Upper lobe of right lung (tissue), 1 donor: ENCODE results near the gene RPGRIP1L. TPM values are rescaled to one million over a fixed set of nuclear protein-coding genes. Genes with fewer than 3 reads are reported as not detected.
"Not testable (repeated sequence)": the region's sequence is repeated elsewhere in the genome, so short reads cannot be mapped to it uniquely, and the experiment has no call there.

Experiments
- ATAC-seq: fragments of 200-7000 bp; cut with Tn5 transposase; one replicate; pipeline ENCODE4 v1.9.1; 2020; ENCODE audit warnings: mild to moderate bottlenecking, moderate library complexity
- DNase-seq: peaks from one replicate; pipeline ENCODE4 v3.0.0-alpha.2; 2020
- H3K27ac ChIP-seq: fragments of 200-600 bp; one replicate; pipeline ENCODE4 v1.8.0; 2022
- H3K27me3 ChIP-seq: fragments of 200-600 bp; one replicate; pipeline ENCODE4 v1.8.0; 2022; ENCODE audit warnings: mild to moderate bottlenecking
- H3K36me3 ChIP-seq: fragments of 200-600 bp; one replicate; pipeline ENCODE4 v1.8.0; 2022
- H3K4me1 ChIP-seq: fragments of 200-600 bp; one replicate; pipeline ENCODE4 v1.8.0; 2022
- H3K4me3 ChIP-seq: fragments of 200-600 bp; one replicate; pipeline ENCODE4 v1.8.0; 2022; ENCODE audit warnings: mild to moderate bottlenecking
- H3K9me3 ChIP-seq: fragments of 200-600 bp; one replicate; pipeline ENCODE4 v1.8.0; 2022
- intact Hi-C: fragments of 100-400 bp; cut with DNase I; formaldehyde crosslinking; loops from one replicate; pipeline ENCODE4 v1.11.0; 2022
- total RNA-seq: library from RNA; stranded (reverse); fragmentation: NEBNext Ultra II Directional; extraction: Animal tissue kit (Norgen Biotek cat#: 25700); gene quantifications from one replicate; pipeline ENCODE4 v1.2.1, GENCODE V29; 2021
- TF ChIP-seq, protein P1 (sequence below): fragments of 200-600 bp; IDR thresholded peaks from one replicate; pipeline ENCODE4 v1.8.0; 2022; ENCODE audit warnings: antibody characterized with exemption
- donor health status: DM: no; HTN: yes; CAD: no; lungs with severe emphysema.

Gene RPGRIP1L
- total RNA-seq, 1 donor from 2014 or later, result 3.5 TPM

DNA sequence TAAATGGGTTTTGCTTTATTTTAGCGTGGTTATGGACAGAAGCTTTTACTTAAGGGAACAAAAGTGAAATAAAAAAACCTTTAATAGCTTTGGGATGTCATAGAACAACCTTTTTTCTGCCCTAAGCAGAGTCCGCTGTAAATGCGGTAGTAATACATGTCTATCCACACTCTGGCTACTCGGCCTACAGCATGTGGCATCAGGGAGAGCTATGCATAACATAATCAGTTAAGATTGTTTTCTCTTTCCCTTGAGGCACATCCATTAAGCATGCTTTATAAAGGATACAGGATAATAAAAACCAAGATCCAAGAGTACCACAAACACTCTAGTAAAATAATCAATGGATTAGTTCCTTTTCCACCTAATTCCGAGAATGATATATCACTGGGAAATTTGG lies 10.3 kb downstream of the RPGRIP1L start:
- no peaks in the 10 kb centered on the region for H3K36me3 ChIP-seq
- TF ChIP-seq, protein P1, sequence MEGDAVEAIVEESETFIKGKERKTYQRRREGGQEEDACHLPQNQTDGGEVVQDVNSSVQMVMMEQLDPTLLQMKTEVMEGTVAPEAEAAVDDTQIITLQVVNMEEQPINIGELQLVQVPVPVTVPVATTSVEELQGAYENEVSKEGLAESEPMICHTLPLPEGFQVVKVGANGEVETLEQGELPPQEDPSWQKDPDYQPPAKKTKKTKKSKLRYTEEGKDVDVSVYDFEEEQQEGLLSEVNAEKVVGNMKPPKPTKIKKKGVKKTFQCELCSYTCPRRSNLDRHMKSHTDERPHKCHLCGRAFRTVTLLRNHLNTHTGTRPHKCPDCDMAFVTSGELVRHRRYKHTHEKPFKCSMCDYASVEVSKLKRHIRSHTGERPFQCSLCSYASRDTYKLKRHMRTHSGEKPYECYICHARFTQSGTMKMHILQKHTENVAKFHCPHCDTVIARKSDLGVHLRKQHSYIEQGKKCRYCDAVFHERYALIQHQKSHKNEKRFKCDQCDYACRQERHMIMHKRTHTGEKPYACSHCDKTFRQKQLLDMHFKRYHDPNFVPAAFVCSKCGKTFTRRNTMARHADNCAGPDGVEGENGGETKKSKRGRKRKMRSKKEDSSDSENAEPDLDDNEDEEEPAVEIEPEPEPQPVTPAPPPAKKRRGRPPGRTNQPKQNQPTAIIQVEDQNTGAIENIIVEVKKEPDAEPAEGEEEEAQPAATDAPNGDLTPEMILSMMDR, result no peak
- H3K27me3 ChIP-seq, result no peaks in the 10 kb centered on the region
- intact Hi-C loops, result no loop called here
- no peaks in the 10 kb centered on the region for H3K4me1 ChIP-seq
- no peak overlapping the region for H3K27ac ChIP-seq
- ATAC-seq (no peak), DNase-seq (no peak)
- no peak overlapping the region for H3K4me3 ChIP-seq
- H3K9me3 ChIP-seq, result no peaks in the 10 kb centered on the region

GRCh38 chr16:53692146-53692545 lies 11.5 kb downstream of the RPGRIP1L start:
- no peak for ATAC-seq
- Histone ChIP-seq H3K9me3 (no peaks in the 10 kb centered on the region), H3K36me3 (no peaks in the 10 kb centered on the region), H3K4me3 (no peak overlapping the region), H3K27me3 (no peaks in the 10 kb centered on the region), H3K4me1 (no peaks in the 10 kb centered on the region), H3K27ac (no peak overlapping the region)
- intact Hi-C loops, result no loop called here
- TF ChIP-seq, protein P1, result no peak
- DNase-seq, result no peak

DNA sequence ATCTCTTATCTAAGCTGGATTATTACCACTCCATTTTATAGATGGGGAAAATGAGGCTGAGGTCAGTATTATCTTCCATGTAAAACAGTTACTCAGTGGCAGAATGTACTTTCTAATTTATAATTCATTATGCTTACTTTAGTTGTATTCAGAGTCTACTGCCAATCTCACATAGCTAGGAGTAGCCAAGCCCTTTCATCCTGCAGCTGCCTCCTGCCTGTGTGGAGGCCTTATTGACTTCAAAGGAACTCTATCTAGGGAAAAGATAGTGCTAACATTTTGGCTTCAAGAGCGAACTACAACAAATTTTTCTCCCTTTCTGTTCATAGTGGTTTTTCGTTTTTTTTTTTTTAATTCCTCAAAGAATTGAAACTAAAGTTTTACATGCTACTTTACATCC lies 12.9 kb downstream of the RPGRIP1L start:
- Histone ChIP-seq H3K9me3 (no peaks in the 10 kb centered on the region), H3K27ac (no peak overlapping the region), H3K4me1 (no peaks in the 10 kb centered on the region), H3K4me3 (no peak overlapping the region), H3K27me3 (no peaks in the 10 kb centered on the region), H3K36me3 (no peaks in the 10 kb centered on the region)
- TF ChIP-seq, protein P1, result no peak
- DNase-seq, result no peak
- intact Hi-C loops, result no loop called here
- no peak for ATAC-seq

- DNase-seq, result no peak
Observed at GRCh38 chr16:53689636-53690035, 14.0 kb downstream of the RPGRIP1L start.

DNA sequence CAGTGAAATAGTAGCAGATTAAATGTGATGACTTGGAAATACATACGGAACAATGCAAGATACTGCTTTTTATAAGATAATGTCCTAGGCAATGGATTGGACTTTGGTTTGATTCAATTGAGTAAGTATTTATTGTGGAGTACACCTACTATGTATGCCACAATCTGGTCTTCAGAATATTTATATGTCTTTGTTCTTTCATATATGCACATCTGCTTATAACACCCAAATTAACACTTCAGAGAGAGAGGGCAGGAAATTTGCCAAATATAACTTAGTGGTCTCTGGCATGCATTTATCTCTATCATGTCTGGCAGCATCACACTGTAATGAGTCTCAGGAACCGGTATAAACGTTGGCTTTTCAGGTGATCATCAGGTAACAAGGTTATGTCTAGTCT lies 16.9 kb downstream of the RPGRIP1L start:
- Histone ChIP-seq H3K27ac (no peak overlapping the region), H3K4me1 (no peaks in the 10 kb centered on the region), H3K4me3 (no peak overlapping the region), H3K36me3 (no peaks in the 10 kb centered on the region), H3K27me3 (no peaks in the 10 kb centered on the region), H3K9me3 (no peaks in the 10 kb centered on the region)
- intact Hi-C loops, result no loop called here
- ATAC-seq, result no peak
- TF ChIP-seq, protein P1, result no peak
- DNase-seq, result no peak

More at GRCh38 chr16:53689636-53690035, 14.0 kb downstream of the RPGRIP1L start:
- Histone ChIP-seq H3K27ac (no peak overlapping the region), H3K36me3 (no peaks in the 10 kb centered on the region), H3K9me3 (no peaks in the 10 kb centered on the region), H3K27me3 (no peaks in the 10 kb centered on the region), H3K4me1 (no peaks in the 10 kb centered on the region), H3K4me3 (no peak overlapping the region)
- TF ChIP-seq, protein P1, result no peak
- intact Hi-C loops, result no loop called here
- ATAC-seq, result no peak

- H3K9me3 ChIP-seq, intact Hi-C loops, ATAC-seq, H3K27ac ChIP-seq, H3K4me3 ChIP-seq, H3K4me1 ChIP-seq, H3K36me3 ChIP-seq, DNase-seq, H3K27me3 ChIP-seq: not testable (repeated sequence)
Observed at GRCh38 chr16:53685334-53685733, 18.3 kb downstream of the RPGRIP1L start.
